GM19467 (cell line): Measurements from ENCODE around the gene RNASE7.

ENCODE experiments used
- ATAC-seq: cut with Tn5 transposase; IDR thresholded peaks from one replicate; pipeline ENCODE4 v1.9.1; 2021; ENCODE audit warnings: mild to moderate bottlenecking, moderate library complexity; ENCODE audit not compliant: unreplicated experiment

RNASE7 gene

GRCh38 chr14:21084998-21085853 lies 43.1 kb downstream of the RNASE7 start:
- no peak for ATAC-seq

- no peak for ATAC-seq
Observed at GRCh38 chr14:21086908-21087293, 44.7 kb downstream of the RNASE7 start.

- ATAC-seq: no peak
Observed at GRCh38 chr14:21087294-21088091, 45.3 kb downstream of the RNASE7 start.

GRCh38 chr14:21088687-21089086 lies 46.5 kb downstream of the RNASE7 start:
- ATAC-seq: no peak

GRCh38 chr14:21089271-21089670 lies 47.1 kb downstream of the RNASE7 start:
- no peak for ATAC-seq

- no peak for ATAC-seq
Observed at GRCh38 chr14:21089877-21090193, 47.7 kb downstream of the RNASE7 start.

GRCh38 chr14:21090194-21090939 lies 48.2 kb downstream of the RNASE7 start:
- ATAC-seq: no peak

- ATAC-seq: no peak
Observed at GRCh38 chr14:21090940-21091663, 48.9 kb downstream of the RNASE7 start.

GRCh38 chr14:21091821-21092272 lies 49.7 kb downstream of the RNASE7 start:
- ATAC-seq: no peak

- peak; percentile 83 for ATAC-seq
Observed at GRCh38 chr14:21092273-21093011, 50.3 kb downstream of the RNASE7 start.

- ATAC-seq: no peak
Observed at GRCh38 chr14:21093018-21093417, 50.9 kb downstream of the RNASE7 start.
